Natural killer cell (primary cell): ENCODE data around the gene HCAR1. TPM values are rescaled to one million over a fixed set of nuclear protein-coding genes. Genes with fewer than 3 reads are reported as not detected.

Experiments
- ATAC-seq, 3 donors: fragments of 150-1000 bp in 2 of 3; fragments of 200-7000 bp in 1 of 3; cut with Tn5 transposase; 1 replicate in 1 of 3; 2 replicates in 2 of 3; pipeline ENCODE4 v1.10.0; 2021; ENCODE audit warnings: mild to moderate bottlenecking in 2 of 3, moderate library complexity in 2 of 3
- DNase-seq, 2 donors: peaks; one replicate each; pipeline versions ENCODE4 v3.0.0 to v3.0.0-alpha.2; 2013 to 2021; ENCODE audit warnings: mixed read lengths in 1 of 2
- H3K27ac ChIP-seq: one replicate; pipeline ENCODE4 v1.5.1; 2013; ENCODE audit warnings: mild to moderate bottlenecking, low read length
- H3K27me3 ChIP-seq: one replicate; pipeline ENCODE4 v1.6.1; 2013; ENCODE audit warnings: low read length; ENCODE audit not compliant: control insufficient read depth, insufficient read depth
- H3K36me3 ChIP-seq: one replicate; pipeline ENCODE4 v1.6.1; 2013; ENCODE audit warnings: low read length; ENCODE audit not compliant: control insufficient read depth, insufficient read depth
- H3K4me1 ChIP-seq: one replicate; pipeline ENCODE4 v1.6.1; 2013; ENCODE audit warnings: low read length; ENCODE audit not compliant: control insufficient read depth, insufficient read depth
- H3K4me3 ChIP-seq: one replicate; pipeline ENCODE4 v1.5.1; 2013; ENCODE audit warnings: low read length
- H3K9me3 ChIP-seq: one replicate; pipeline ENCODE4 v1.6.1; 2013; ENCODE audit warnings: low read length; ENCODE audit not compliant: control insufficient read depth, insufficient read depth
- H3K27ac Mint-ChIP-seq, 2 donors: one replicate each; pipeline ENCODE4 v1.8.0; 2022; ENCODE audit warnings: mild to moderate bottlenecking in 2 of 2, mixed read lengths in 2 of 2, moderate library complexity in 1 of 2
- H3K27me3 Mint-ChIP-seq, 2 donors: one replicate each; pipeline ENCODE4 v1.8.0; 2022; ENCODE audit warnings: low read depth in 2 of 2, mixed read lengths in 2 of 2
- H3K36me3 Mint-ChIP-seq: one replicate; pipeline ENCODE4 v1.8.0; 2022; ENCODE audit warnings: mixed read lengths
- H3K4me1 Mint-ChIP-seq, 2 donors: one replicate each; pipeline ENCODE4 v1.8.0; 2022; ENCODE audit warnings: mixed read lengths in 2 of 2
- H3K4me3 Mint-ChIP-seq: one replicate; pipeline ENCODE4 v1.8.0; 2022; ENCODE audit warnings: mild to moderate bottlenecking, moderate library complexity, mixed read lengths
- H3K9me3 Mint-ChIP-seq, 2 donors: one replicate each; pipeline ENCODE4 v1.8.0; 2022; ENCODE audit warnings: mixed read lengths in 2 of 2
- WGBS: methylation state at CpG from one replicate; pipeline ENCODE4 v1.1.7; 2013; ENCODE audit warnings: missing lambda C conversion rate; ENCODE audit not compliant: insufficient coverage; 5-methylcytosine and 5-hydroxymethylcytosine counted together
- intact Hi-C: fragments of 100-400 bp; cut with micrococcal nuclease; formaldehyde crosslinking; loops from one replicate; pipeline ENCODE4 v1.14.2; 2022
- total RNA-seq, 4 donors: library from RNA; stranded (reverse); fragments of 120-200 nt in 1 of 4; gene quantifications; one replicate each; pipeline versions ENCODE4 v1.2.3 to v1.2.4, GENCODE V29; 2013 to 2022
- TF ChIP-seq, protein P1 (sequence below): fragments of 200-600 bp; IDR thresholded peaks from one replicate; pipeline ENCODE4 v1.8.0; 2022; ENCODE audit warnings: antibody characterized with exemption

The HCAR1 gene
- total RNA-seq, 3 donors from 2014 or later (not counting 1 experiment from before 2014, with no cell fraction given) = 0.15 TPM; not detected in 2

DNA sequence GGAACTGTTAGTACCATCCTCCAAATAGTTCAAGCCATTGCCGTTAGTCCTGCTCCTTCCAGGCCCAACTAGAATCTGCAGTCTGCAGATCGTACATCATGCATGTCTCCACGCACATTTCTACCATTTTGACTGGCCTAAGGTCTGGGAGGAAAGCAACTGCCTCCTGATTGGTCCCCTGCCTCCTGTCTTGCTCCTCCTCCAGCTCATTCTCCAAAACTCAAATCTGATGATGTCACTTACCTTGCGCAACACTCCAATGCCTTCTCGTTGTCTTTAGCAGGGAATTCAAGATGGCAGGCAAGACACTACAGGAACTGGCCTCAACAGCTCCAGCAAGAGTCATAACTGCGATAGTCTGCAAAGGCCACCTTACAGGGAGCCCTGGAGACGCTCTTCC, 9.7 kb upstream of the HCAR1 start:
- Mint-ChIP-seq H3K9me3 (no peaks in the 10 kb centered on the region), H3K27me3 (peaks cover 0 to 3% of the 10 kb centered on the region in 2 donors), H3K27ac (no peak overlapping the region), H3K4me3 (no peak overlapping the region), H3K4me1 (no peaks in the 10 kb centered on the region), H3K36me3 (no peaks in the 10 kb centered on the region)
- no peak overlapping the region for H3K4me3 ChIP-seq
- intact Hi-C loops = no loop called here
- ATAC-seq (no peak), DNase-seq (no peak)
- no peaks in the 10 kb centered on the region for H3K9me3 ChIP-seq
- H3K27me3 ChIP-seq = no peaks in the 10 kb centered on the region
- WGBS = 97% methylated on average over 7 of the region's 7 CpGs
- no peaks in the 10 kb centered on the region for H3K4me1 ChIP-seq
- TF ChIP-seq, protein P1, sequence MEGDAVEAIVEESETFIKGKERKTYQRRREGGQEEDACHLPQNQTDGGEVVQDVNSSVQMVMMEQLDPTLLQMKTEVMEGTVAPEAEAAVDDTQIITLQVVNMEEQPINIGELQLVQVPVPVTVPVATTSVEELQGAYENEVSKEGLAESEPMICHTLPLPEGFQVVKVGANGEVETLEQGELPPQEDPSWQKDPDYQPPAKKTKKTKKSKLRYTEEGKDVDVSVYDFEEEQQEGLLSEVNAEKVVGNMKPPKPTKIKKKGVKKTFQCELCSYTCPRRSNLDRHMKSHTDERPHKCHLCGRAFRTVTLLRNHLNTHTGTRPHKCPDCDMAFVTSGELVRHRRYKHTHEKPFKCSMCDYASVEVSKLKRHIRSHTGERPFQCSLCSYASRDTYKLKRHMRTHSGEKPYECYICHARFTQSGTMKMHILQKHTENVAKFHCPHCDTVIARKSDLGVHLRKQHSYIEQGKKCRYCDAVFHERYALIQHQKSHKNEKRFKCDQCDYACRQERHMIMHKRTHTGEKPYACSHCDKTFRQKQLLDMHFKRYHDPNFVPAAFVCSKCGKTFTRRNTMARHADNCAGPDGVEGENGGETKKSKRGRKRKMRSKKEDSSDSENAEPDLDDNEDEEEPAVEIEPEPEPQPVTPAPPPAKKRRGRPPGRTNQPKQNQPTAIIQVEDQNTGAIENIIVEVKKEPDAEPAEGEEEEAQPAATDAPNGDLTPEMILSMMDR = no peak
- H3K36me3 ChIP-seq = no peaks in the 10 kb centered on the region
- H3K27ac ChIP-seq = no peak overlapping the region

DNA sequence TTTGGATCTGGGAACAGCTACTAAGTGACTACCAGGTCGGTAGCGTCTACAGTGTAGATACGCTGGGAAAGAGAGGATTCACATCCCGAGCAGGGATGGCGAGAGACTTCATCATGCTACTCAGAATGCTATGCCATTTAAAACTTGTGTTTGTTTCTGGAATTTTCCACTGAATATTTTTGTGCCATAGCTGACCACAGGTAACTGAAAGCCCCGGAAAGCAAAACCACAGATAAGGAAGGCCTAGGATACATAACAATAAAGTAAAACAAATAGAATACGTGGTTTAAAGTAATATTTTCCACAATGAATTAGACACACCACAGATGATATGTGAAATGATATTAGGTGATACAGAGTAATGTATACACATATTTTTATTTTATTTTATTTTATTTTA, 7.9 kb upstream of the HCAR1 start:
- Mint-ChIP-seq H3K4me3 (no peak overlapping the region), H3K36me3 (no peaks in the 10 kb centered on the region), H3K4me1 (no peaks in the 10 kb centered on the region), H3K9me3 (no peaks in the 10 kb centered on the region), H3K27me3 (peaks cover 0 to 5% of the 10 kb centered on the region in 2 donors), H3K27ac (no peak overlapping the region)
- TF ChIP-seq, protein P1 = no peak
- intact Hi-C loops = no loop called here
- H3K27ac ChIP-seq = no peak overlapping the region
- DNase-seq (no peak), ATAC-seq (no peak)
- 95% methylated on average over 5 of the region's 7 CpGs for WGBS
- no peaks in the 10 kb centered on the region for H3K36me3 ChIP-seq
- no peaks in the 10 kb centered on the region for H3K9me3 ChIP-seq
- H3K4me1 ChIP-seq = no peaks in the 10 kb centered on the region
- no peak overlapping the region for H3K4me3 ChIP-seq
- no peaks in the 10 kb centered on the region for H3K27me3 ChIP-seq

DNA sequence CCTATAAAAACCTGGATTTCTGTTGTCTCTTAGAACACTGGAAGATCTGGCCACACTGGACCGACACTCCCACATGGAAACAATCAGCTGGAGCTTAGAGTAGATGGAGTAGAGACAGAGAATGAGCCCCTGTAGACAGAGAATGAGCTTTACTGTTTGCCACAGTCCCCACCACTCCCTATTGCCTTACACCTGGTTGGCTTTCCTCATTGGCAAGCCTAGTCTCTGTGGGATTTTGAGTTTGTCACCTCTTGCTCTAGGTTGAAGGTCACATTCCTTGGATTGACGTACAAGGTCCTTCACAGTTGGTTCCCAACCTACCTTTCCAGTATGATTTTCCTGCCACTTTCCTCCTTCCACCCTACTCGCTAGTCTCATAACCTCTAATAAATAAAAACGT, 2.0 kb upstream of the HCAR1 start:
- H3K27ac ChIP-seq = no peak overlapping the region
- no peaks in the 10 kb centered on the region for H3K4me1 Mint-ChIP-seq
- H3K9me3 Mint-ChIP-seq = no peaks in the 10 kb centered on the region
- no peaks in the 10 kb centered on the region for H3K4me1 ChIP-seq
- 96% methylated on average over 4 of the region's 4 CpGs for WGBS
- H3K4me3 ChIP-seq = no peak overlapping the region
- DNase-seq (no peak), ATAC-seq (no peak)
- TF ChIP-seq, protein P1 = no peak
- H3K9me3 ChIP-seq = no peaks in the 10 kb centered on the region
- no peak overlapping the region for H3K4me3 Mint-ChIP-seq
- H3K27ac Mint-ChIP-seq = no peak overlapping the region
- no peaks in the 10 kb centered on the region for H3K27me3 ChIP-seq
- intact Hi-C loops = no loop called here
- no peaks in the 10 kb centered on the region for H3K36me3 Mint-ChIP-seq
- H3K36me3 ChIP-seq = no peaks in the 10 kb centered on the region
- H3K27me3 Mint-ChIP-seq = peaks cover 0 to 12% of the 10 kb centered on the region in 2 donors

DNA sequence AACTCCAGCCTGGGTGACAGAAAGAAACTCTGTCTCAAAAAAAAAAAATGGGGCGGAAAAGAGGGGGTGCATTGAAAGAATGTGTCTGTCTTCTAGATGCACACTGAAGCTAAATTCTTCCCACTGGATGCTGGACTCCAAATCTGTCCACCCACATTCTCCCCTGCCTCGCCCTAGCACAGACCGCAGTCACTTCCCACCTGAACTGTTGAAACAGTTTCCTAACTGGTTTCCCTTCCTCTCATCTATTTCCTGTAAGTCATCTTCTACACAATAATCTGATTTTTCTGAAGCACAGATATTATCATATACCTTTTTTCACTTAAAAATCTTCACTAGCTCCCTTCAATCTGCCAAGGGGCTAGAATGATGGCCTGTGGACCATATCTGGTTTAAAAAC, 1.5 kb upstream of the HCAR1 start:
- no peaks in the 10 kb centered on the region for H3K9me3 ChIP-seq
- Mint-ChIP-seq H3K4me1 (no peaks in the 10 kb centered on the region), H3K36me3 (no peaks in the 10 kb centered on the region), H3K27ac (no peak overlapping the region), H3K27me3 (peaks cover 0 to 12% of the 10 kb centered on the region in 2 donors), H3K9me3 (no peaks in the 10 kb centered on the region), H3K4me3 (no peak overlapping the region)
- H3K27me3 ChIP-seq = no peaks in the 10 kb centered on the region
- no peak overlapping the region for H3K27ac ChIP-seq
- 62% methylated on average over 3 of the region's 3 CpGs for whole genome bisulfite sequencing
- intact Hi-C loops = no loop called here
- H3K4me1 ChIP-seq = no peaks in the 10 kb centered on the region
- ATAC-seq (no peak), DNase-seq (no peak)
- no peaks in the 10 kb centered on the region for H3K36me3 ChIP-seq
- TF ChIP-seq, protein P1 = no peak
- H3K4me3 ChIP-seq = no peak overlapping the region
